ENCODE measurements around the gene SLC24A4. TPM values are rescaled to one million over a fixed set of nuclear protein-coding genes. Genes with fewer than 3 reads are reported as not detected.

Gene SLC24A4
- total and polyA plus RNA-seq, 2 experiments from 2014 or later: 0.46 to 0.50 TPM

DNA sequence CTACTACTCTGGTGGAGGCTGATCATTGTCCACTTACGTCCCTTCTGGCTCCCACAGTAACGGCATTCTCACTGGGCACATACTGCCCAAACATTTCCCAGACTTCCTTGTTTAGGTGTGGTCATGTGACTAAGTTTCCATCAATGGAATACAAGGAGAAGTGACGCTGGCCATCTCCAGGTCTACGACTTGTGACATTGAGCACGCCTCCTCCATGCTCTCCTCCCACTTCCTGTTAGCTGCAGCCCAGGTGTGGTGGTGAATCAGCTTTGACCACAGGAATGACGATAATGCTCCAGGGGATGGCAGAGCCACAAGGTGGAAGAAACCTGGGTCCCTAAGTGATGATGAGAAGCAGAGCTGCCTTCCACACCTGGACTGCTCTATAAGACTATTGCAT, 6.0 kb upstream of the SLC24A4 start:
- Histone ChIP-seq H3K27ac (no peak overlapping the region), H3K36me3 (replicated peaks; ENCODE audit: insufficient read depth, low read depth) (no peaks in the 10 kb centered on the region), H3K9me2 (replicated peaks; ENCODE audit: insufficient read depth) (no peaks in the 10 kb centered on the region), H3K9me3 (ENCODE audit: low read depth) (no peaks in the 10 kb centered on the region), H3K4me3 (no peak overlapping the region), H2AFZ (no peak overlapping the region), H4K20me1 (ENCODE audit: insufficient read depth, poor library complexity, severe bottlenecking) (no peaks in the 10 kb centered on the region), H3K27me3 (peaks cover 38% of the 10 kb centered on the region), H3K79me2 (no peaks in the 10 kb centered on the region), H3K4me2 (no peak overlapping the region), H3K4me1 (ENCODE audit: insufficient read depth) (no peaks in the 10 kb centered on the region)
- DNase-seq (ENCODE audit: low spot score): no peak
- WGBS (ENCODE audit: low lambda C conversion rate, missing lambda C conversion rate): 86% methylated on average over 6 of the region's 6 CpGs
- no peak for TF ChIP-seq EZH2phosphoT487 (IDR thresholded peaks at IDR 0.05; ENCODE audit: low read depth, severe bottlenecking, unreplicated experiment)
- TF ChIP-seq, protein P1, sequence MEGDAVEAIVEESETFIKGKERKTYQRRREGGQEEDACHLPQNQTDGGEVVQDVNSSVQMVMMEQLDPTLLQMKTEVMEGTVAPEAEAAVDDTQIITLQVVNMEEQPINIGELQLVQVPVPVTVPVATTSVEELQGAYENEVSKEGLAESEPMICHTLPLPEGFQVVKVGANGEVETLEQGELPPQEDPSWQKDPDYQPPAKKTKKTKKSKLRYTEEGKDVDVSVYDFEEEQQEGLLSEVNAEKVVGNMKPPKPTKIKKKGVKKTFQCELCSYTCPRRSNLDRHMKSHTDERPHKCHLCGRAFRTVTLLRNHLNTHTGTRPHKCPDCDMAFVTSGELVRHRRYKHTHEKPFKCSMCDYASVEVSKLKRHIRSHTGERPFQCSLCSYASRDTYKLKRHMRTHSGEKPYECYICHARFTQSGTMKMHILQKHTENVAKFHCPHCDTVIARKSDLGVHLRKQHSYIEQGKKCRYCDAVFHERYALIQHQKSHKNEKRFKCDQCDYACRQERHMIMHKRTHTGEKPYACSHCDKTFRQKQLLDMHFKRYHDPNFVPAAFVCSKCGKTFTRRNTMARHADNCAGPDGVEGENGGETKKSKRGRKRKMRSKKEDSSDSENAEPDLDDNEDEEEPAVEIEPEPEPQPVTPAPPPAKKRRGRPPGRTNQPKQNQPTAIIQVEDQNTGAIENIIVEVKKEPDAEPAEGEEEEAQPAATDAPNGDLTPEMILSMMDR (IDR thresholded peaks at IDR 0.05; ENCODE audit: poor library complexity): no peak
- no peak for TF ChIP-seq EZH2 (IDR thresholded peaks at IDR 0.05; ENCODE audit: borderline replicate concordance)

GRCh38 chr14:92317511-92317910, 5.5 kb upstream of the SLC24A4 start:
- H3K9me2 ChIP-seq (replicated peaks; ENCODE audit: insufficient read depth): no peaks in the 10 kb centered on the region
- no peak for DNase-seq (ENCODE audit: low spot score)
- WGBS (ENCODE audit: low lambda C conversion rate, missing lambda C conversion rate): 59% methylated on average over 5 of the region's 5 CpGs
- no peak overlapping the region for H3K27ac ChIP-seq
- H3K79me2 ChIP-seq: no peaks in the 10 kb centered on the region
- H3K4me2 ChIP-seq: no peak overlapping the region
- H3K4me1 ChIP-seq (ENCODE audit: insufficient read depth): no peaks in the 10 kb centered on the region
- no peak overlapping the region for H3K4me3 ChIP-seq
- H3K9me3 ChIP-seq (ENCODE audit: low read depth): no peaks in the 10 kb centered on the region
- H4K20me1 ChIP-seq (ENCODE audit: insufficient read depth, poor library complexity, severe bottlenecking): no peaks in the 10 kb centered on the region
- peaks cover 44% of the 10 kb centered on the region for H3K27me3 ChIP-seq
- H3K36me3 ChIP-seq (replicated peaks; ENCODE audit: insufficient read depth, low read depth): no peaks in the 10 kb centered on the region
- TF ChIP-seq EZH2phosphoT487 (IDR thresholded peaks at IDR 0.05; ENCODE audit: low read depth, severe bottlenecking, unreplicated experiment): no peak
- TF ChIP-seq EZH2 (IDR thresholded peaks at IDR 0.05; ENCODE audit: borderline replicate concordance): no peak
- no peak overlapping the region for H2AFZ ChIP-seq

- Histone ChIP-seq H4K20me1 (ENCODE audit: insufficient read depth, poor library complexity, severe bottlenecking) (no peaks in the 10 kb centered on the region), H3K4me3 (no peak overlapping the region), H2AFZ (no peak overlapping the region), H3K79me2 (no peaks in the 10 kb centered on the region), H3K4me2 (no peak overlapping the region), H3K9me3 (ENCODE audit: low read depth) (no peaks in the 10 kb centered on the region), H3K27me3 (peaks cover 83% of the 10 kb centered on the region), H3K27ac (no peak overlapping the region), H3K4me1 (ENCODE audit: insufficient read depth) (peaks cover 5% of the 10 kb centered on the region), H3K9me2 (replicated peaks; ENCODE audit: insufficient read depth) (no peaks in the 10 kb centered on the region), H3K36me3 (replicated peaks; ENCODE audit: insufficient read depth, low read depth) (no peaks in the 10 kb centered on the region)
- no peak for DNase-seq (ENCODE audit: low spot score)
- WGBS (ENCODE audit: low lambda C conversion rate, missing lambda C conversion rate): 61% methylated on average over 6 of the region's 6 CpGs
- no peak for TF ChIP-seq EZH2 (IDR thresholded peaks at IDR 0.05; ENCODE audit: borderline replicate concordance)
- TF ChIP-seq, protein P1 (IDR thresholded peaks at IDR 0.05; ENCODE audit: poor library complexity): no peak
- no peak for TF ChIP-seq EZH2phosphoT487 (IDR thresholded peaks at IDR 0.05; ENCODE audit: low read depth, severe bottlenecking, unreplicated experiment)
Observed at GRCh38 chr14:92321701-92322100, 1.3 kb upstream of the SLC24A4 start.

GRCh38 chr14:92322516-92322915, 449 bp upstream of the SLC24A4 start:
- no peaks in the 10 kb centered on the region for H3K79me2 ChIP-seq
- H4K20me1 ChIP-seq (ENCODE audit: insufficient read depth, poor library complexity, severe bottlenecking): no peaks in the 10 kb centered on the region
- no peaks in the 10 kb centered on the region for H3K9me2 ChIP-seq (replicated peaks; ENCODE audit: insufficient read depth)
- no peak overlapping the region for H3K27ac ChIP-seq
- no peak overlapping the region for H2AFZ ChIP-seq
- H3K9me3 ChIP-seq (ENCODE audit: low read depth): no peaks in the 10 kb centered on the region
- H3K4me1 ChIP-seq (ENCODE audit: insufficient read depth): peaks cover 5% of the 10 kb centered on the region
- no peak for DNase-seq (ENCODE audit: low spot score)
- no peaks in the 10 kb centered on the region for H3K36me3 ChIP-seq (replicated peaks; ENCODE audit: insufficient read depth, low read depth)
- 11% methylated on average over 22 of the region's 23 CpGs for WGBS (ENCODE audit: low lambda C conversion rate, missing lambda C conversion rate)
- TF ChIP-seq EZH2 (IDR thresholded peaks at IDR 0.05; ENCODE audit: borderline replicate concordance): no peak
- no peak for TF ChIP-seq EZH2phosphoT487 (IDR thresholded peaks at IDR 0.05; ENCODE audit: low read depth, severe bottlenecking, unreplicated experiment)
- TF ChIP-seq, protein P1 (IDR thresholded peaks at IDR 0.05; ENCODE audit: poor library complexity): no peak
- H3K4me2 ChIP-seq: peak overlapping the region; percentile 94
- H3K27me3 ChIP-seq: peaks cover 90% of the 10 kb centered on the region
- H3K4me3 ChIP-seq: no peak overlapping the region

Data from hepatocyte (in vitro differentiated cells).